HTERT RPE-1 (cell line): ENCODE data around the gene PVR.

Source experiments
- in situ Hi-C: fragments of 300-500 bp; cut with MboI; formaldehyde crosslinking; loops from 4 replicates; pipeline ENCODE4 v1.14.3; 2020; ENCODE audit warnings: low sequenced_read_pairs

PVR gene

GRCh38 chr19:44642377-44642776 lies 1.3 kb upstream of the PVR start:
- in situ Hi-C loops, result no loop called here

DNA sequence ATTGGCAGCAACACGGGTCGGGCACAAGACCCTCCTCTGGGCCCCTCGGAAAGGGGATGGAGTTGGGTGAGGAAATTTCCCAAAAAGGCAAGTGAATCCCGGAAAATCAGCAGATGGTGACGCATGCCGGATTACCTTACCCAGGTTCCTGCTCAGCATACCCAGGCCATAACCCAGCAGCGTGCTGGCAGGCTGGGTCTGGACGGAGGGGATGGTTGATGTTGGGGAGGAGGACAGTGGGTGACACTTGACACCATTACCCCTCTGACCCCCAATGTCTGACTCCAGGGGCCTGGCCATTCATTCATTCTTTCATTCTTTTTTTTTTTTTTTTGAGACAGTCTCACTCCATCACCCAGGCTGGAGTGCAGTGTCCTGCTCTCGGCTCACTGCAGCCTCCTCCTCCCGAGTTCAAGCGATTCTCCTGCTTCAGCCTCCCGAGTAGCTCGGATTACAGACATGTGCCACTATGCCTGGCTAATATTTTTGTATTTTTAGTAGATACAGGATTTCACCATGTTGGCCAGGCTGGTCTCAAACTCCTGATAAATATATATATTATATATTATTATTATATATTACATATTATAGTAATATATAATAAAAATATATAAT lies 799 bp downstream of the PVR start:
- in situ Hi-C loops, result no loop called here

DNA sequence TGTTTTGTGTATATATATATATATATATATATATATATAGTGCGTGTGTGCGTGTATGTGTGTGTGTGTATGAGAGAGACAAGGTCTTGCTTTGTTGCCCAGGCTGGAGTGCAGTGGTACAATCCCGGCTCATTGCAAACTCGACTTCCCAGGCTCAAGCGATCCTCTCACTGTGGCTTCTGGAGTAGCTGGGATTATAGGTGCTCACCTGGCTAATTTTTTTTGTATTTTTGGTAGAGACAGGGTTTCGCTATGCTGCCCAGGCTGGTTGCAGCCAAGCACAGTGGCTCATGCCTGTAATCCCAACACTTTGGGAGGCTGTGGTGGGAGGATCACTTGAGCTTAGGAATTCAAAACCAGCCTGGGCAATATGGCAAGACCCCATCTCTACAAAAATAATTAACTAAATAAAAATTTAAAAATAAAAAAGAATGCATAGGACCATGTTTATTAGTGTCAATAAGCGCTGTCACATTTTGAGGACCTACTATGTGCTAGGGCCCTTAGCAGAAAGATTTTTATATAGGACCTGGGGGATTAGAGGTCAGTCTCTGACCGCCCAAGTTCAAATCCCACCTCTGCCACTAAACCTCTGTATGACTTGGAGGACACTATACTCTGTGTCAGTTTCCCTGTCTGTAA lies 1.8 kb downstream of the PVR start:
- in situ Hi-C loops, result no loop called here

DNA sequence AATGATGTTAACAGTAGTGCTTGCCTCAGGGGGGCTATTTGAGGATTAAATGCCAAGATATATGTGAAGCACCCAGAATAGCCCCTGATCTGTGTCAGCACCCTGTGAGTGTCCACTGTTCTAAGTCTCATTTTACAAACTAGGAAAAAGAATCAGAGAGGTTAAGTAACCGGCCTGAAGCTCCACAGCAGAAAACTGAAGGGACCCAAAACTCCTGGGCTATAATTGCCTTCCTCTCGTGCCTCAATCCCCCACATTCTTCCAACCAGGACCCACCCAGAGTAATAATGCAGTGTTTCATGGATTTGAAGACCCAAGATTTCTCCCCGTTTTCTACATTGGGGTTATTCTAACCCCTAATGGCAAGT lies 2.3 kb downstream of the PVR start:
- in situ Hi-C loops, result no loop called here

DNA sequence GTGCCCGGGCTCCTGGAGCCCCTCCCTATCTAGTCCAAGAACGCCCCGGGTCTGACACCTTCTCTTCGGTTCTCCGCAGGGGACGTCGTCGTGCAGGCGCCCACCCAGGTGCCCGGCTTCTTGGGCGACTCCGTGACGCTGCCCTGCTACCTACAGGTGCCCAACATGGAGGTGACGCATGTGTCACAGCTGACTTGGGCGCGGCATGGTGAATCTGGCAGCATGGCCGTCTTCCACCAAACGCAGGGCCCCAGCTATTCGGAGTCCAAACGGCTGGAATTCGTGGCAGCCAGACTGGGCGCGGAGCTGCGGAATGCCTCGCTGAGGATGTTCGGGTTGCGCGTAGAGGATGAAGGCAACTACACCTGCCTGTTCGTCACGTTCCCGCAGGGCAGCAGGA lies 3.4 kb downstream of the PVR start:
- in situ Hi-C loops, result no loop called here

GRCh38 chr19:44648631-44649251 lies 5.0 kb downstream of the PVR start:
- in situ Hi-C loops, result no loop called here

- in situ Hi-C loops, result no loop called here
Observed at GRCh38 chr19:44649578-44650145, 6.0 kb downstream of the PVR start.

- in situ Hi-C loops, result no loop called here
Observed at GRCh38 chr19:44653343-44653742, 9.6 kb downstream of the PVR start.

DNA sequence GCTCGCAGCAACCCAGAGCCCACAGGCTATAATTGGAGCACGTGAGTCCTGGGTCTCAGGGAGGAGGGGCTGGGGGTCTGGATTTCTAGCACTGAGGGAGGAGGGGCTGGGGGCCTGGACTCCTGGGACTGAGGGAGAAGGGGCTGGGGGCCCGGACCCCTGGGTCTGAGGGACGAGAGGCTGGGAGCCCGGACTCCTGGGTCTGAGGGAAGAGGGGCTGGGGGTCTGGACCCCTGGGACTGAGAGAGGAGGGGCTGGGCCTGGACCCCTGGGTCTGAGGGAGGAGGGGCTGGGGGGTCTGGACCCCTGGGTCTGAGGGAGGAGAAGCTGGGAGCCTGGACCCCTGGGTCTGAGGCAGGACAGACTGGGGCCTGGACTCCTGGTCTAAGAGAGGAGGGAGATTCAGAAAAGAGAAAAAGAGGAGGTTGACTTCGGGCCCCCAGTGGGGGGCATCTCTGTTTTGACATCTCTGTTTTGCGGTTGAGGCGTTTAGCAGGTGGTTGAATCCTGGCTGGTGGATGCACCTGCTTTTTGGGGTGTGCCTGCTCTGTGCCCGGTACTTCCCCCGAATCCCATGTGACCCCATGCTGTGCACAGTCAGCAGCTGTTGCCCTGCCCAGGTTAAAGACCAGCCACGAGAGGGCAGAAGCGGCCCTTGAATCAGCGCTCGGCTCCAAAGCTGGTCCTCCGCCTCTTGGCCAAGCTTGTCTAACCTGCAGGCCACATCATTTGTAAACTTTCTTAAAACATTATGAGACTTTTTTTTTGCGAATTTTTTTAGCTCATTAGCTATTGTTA lies 10.5 kb downstream of the PVR start:
- in situ Hi-C loops, result no loop called here

- in situ Hi-C loops, result no loop called here
Observed at GRCh38 chr19:44657211-44657921, 13.7 kb downstream of the PVR start.

- in situ Hi-C loops, result no loop called here
Observed at GRCh38 chr19:44658069-44658733, 14.5 kb downstream of the PVR start.

DNA sequence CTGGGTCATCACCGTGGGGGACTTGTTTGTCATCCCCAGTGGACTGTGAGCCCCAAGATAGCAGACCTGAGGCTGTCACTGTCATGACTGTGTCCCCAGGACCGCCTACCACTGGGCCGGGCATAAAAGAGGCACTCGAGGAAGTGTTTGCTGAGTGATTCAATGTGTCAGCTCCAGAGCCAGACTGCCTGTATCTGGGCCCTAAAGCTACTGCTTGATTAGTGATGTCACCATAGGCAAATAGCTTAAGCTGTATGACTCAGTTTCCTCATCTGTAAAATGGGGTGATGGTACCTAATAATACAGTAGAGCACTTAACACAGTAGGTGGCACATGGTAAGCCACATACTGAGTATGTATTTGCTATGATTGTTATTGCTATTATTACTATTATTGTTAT lies 16.4 kb downstream of the PVR start:
- in situ Hi-C loops, result no loop called here

GRCh38 chr19:44661205-44661604 lies 17.5 kb downstream of the PVR start:
- in situ Hi-C loops, result no loop called here

DNA sequence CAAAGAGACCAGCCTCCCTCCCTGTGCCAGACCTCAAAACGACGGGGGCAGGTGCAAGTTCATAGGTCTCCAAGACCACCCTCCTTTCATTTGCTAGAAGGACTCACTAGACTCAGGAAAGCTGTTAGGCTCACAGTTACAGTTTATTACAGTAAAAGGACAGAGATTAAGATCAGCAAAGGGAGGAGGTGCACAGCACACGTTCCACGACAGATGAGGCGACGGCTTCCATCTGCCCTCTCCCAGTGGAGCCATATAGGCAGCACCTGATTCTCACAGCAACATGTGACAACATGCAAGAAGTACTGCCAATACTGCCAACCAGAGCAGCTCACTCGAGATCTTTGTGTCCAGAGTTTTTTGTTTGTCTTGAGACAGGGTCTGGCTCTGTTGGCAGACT lies 18.2 kb downstream of the PVR start:
- in situ Hi-C loops, result no loop called here

DNA sequence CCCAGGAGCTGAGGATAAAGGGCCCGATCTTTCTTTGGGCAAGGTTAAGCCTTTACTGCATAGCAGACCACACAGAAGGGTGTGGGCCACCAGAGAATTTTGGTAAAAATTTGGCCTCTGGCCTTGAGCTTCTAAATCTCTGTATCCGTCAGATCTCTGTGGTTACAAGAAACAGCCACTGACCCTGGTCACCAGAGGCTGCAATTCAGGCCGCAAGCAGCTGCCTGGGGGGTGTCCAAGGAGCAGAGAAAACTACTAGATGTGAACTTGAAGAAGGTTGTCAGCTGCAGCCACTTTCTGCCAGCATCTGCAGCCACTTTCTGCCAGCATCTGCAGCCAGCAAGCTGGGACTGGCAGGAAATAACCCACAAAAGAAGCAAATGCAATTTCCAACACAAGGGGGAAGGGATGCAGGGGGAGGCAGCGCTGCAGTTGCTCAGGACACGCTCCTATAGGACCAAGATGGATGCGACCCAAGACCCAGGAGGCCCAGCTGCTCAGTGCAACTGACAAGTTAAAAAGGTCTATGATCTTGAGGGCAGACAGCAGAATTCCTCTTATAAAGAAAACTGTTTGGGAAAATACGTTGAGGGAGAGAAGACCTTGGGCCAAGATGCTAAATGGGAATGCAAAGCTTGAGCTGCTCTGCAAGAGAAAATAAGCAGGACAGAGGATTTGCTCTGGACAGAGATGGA lies 19.1 kb downstream of the PVR start:
- in situ Hi-C loops, result no loop called here

- in situ Hi-C loops, result no loop called here
Observed at GRCh38 chr19:44663996-44664395, 20.3 kb downstream of the PVR start.

GRCh38 chr19:44664976-44665375 lies 21.3 kb downstream of the PVR start:
- in situ Hi-C loops, result no loop called here

GRCh38 chr19:44666852-44667556 lies 23.3 kb downstream of the PVR start:
- in situ Hi-C loops, result no loop called here
